ENCODE results near the gene FALEC.

The FALEC gene

DNA sequence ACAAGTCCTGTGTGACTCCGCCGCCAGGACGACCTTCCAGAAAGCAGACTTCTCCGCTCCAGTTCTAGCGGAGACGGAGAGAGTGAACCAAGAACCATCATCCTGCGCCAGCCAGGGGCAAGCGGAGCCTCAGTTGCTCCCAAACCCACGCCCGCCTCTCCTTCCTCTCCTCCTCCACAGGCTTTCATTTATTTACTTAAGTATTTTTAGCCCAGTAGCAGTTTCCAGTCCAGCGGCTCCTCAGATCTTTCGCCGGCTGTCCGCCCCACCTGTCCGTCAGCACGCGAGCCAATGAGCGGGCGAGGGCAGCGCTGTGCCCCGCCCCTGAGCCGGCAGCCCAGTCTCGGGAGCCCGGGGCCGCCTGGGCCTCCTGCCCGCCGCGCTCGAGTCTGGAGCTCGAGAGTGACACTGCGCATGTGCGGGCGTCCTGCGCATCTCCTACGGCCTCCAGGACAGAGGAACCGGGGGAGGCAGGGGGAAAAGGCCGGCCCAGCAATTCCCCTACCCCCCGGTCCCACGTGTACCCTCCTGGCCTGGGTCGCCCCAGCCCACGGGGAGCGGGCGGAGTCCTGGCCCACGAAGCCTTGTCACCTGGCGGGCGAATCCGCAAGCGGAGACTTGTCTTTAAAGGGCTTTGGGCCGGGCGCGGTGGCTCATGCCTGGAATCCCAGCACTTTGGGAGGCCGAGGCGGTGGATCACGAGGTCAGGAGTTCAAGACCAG, at the start of gene FALEC:
FALEC (plus strand) TSS at position 425 of the 722 bp plus-strand sequence.
- peak; percentile 92 for DNase-seq

DNA sequence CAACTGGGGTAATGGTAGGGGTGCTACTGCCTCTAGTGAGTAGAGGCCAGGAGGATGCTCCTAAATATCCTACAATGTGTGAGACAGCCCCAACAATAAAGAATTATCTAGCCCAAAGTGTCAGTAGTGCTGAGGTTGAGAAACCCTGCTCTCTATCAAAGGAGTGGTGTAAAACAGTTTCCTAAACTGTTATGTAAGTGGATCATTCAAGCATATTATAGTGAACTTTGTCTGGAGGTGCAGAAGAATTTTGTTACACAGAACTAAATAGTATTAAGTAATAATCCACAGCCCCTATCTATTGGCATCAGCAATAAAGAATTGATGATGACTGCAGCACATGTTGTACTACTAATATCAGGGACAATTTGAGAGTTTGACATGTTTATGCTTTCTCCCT, 48.6 kb upstream of the FALEC start:
- no peak for DNase-seq

DNA sequence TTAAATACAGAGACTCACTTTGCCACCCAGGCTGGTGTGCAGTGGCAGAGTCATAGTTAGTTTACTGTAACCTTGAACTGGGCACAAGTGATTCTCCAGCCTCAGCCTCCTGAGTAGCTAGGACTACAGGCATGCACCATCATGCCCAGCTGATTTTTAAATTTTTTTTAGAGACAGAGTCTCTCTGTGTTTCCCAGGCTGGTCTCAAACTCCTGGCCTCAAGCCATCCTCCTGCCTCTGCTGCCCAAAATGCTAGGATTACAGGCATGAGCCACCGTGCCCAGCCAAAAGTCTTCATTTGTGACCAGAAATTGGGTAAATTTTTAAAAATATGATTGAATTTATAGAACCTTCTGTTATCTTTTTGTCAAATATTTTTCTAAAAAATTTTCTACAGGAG, 46.3 kb upstream of the FALEC start:
- DNase-seq, result no peak

DNA sequence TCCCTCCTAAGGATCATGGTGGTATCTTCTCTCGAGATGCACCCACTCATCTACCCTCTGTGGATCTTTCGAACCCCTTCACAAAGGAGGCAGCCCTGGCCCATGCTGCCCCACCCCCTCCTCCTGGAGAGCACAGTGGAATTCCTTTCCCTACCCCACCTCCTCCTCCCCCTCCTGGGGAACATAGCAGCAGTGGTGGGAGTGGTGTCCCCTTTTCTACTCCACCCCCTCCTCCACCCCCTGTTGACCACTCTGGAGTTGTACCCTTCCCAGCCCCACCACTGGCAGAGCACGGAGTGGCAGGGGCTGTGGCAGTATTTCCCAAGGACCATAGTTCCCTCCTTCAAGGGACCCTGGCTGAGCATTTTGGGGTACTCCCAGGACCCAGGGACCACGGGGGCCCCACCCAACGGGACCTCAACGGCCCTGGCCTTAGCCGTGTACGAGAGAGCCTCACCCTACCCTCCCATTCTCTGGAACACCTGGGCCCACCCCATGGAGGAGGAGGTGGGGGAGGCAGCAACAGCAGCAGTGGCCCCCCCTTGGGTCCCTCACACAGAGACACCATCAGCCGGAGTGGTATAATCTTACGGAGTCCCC, 42.9 kb upstream of the FALEC start:
- no peak for DNase-seq

DNA sequence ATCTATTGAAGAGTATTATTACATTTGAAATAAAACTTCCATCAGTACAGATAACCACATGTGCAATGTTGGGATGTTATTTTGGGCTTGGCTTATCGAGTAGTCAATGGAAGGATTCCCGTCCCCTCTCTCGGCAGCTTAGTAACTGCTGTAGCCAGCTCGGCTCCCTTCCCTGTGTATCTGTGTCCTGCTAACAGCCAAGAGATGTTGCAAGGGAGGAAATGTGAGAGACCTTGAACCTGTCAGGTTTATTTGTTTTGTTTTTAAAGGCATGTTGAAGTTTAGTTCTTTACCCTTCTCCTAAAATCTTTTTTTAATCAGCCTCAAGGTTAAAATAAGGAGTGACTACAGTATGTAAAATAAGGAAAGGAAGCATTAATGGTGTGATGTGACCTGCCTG, 41.9 kb upstream of the FALEC start:
- no peak for DNase-seq

DNA sequence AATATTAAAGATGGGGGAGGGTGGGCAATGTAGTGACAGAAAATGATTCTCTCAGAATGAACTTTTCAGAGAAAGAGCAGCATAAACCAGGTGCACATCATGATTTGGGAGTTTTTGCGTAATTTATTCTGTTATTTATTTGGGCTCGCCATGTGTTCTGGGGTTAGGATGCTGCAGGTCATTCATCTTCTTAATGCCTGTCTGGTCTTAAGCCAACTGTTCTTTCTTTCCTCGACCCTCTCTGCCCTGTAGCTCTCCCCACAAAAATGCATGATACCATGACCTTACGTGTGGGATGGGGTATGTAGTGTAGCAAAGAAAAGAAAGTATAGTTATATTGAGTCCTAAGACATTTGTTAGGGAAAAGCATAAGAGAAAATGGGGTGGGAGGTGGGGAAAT, 40.7 kb upstream of the FALEC start:
- DNase-seq, result no peak

DNA sequence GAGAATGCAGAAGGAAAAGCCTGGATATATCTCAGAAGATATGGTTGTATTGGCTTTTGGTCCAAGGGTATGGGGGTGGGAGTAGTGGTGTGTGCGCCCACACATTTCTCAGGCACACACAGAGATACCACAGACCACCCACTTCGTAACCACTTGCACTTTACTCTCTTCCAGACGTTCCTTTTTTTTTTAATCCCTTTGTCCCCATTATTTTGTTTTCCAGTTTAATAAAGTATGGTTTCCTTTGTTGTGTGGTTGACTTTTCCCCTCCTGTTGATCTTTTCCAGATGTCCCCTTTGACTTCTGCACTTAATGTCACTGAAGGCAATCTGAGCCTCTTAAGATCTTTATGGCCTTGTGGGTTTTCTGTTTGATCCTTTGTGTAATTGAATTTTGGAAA, 38.8 kb upstream of the FALEC start:
- DNase-seq, result no peak

DNA sequence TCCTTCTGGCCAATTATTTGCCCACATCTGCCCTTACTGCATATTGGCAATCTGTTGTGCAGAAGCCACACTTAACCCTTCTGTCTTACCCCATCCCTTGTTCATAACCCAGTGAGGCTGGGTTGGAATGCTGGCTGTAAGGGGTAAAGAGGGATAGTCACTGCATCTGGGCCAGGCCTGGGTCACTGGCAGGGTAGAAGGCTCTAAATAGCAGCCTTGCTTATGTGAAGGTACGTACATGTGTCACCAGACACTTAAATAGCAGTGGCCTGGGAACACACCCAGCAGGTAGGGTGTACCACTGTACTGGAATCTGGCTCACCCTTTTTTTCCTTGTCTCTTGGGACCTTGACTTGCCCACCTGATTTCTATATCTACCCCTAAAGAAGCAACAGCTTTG, 38.2 kb upstream of the FALEC start:
- no peak for DNase-seq

DNA sequence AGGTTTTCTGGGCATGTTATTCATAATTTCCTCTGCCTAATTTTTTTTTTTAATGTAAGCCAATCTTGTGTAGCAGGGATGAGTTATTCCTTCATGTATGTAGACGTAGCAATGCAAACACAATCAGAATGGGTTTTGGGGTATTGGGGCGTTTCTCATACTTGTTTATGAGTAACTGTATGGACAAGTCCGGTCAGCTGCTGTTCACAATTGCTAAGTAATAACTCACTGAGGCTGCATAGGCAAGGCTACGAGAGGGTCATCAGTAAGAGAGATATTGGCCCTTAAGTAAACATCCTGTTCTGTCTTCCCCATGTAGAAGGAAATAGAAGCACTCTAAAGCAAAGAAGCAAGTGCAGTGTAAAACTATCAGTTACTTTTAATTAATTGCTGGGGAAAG, 37.8 kb upstream of the FALEC start:
- no peak for DNase-seq

DNA sequence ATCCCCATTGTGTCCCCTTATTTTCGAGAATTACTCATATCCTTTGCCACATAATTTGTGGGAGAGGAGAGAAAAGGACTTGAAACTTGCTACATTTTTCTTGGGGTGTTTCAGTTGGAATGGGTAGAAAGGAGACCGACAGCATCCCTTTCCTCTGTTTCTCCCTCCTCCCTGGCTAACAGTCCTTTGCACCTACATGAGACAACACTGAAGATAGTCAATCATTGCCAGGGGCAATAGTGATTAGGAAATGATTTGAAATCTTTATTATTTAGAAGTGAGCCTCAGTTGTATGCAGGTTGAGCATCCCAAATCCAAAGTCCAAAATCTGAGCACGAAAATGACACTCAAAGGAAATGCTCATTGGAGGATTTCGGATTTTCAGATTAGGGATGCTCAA, 36.2 kb upstream of the FALEC start:
- DNase-seq, result no peak

DNA sequence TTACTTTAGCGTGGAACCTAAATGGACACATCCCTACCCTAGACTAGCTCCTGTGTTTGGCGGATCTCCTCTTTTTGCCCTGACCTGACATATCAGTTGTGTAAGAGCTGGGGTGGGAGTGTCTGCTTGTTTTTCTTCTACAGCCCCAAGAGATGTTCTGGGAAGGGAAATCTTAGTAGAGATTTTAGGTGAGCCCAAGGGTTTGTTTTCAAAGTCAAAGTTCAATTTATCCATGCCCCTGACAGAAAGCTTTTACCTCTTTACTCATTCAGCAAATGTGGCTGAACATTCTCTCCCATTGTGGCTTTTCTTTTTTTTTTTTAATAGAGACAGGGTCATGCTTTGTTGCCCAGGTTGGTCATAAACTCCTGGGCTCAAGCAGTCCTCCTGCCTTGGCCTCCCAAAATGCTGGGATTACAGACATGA, 35.6 kb upstream of the FALEC start:
- no peak for DNase-seq

DNA sequence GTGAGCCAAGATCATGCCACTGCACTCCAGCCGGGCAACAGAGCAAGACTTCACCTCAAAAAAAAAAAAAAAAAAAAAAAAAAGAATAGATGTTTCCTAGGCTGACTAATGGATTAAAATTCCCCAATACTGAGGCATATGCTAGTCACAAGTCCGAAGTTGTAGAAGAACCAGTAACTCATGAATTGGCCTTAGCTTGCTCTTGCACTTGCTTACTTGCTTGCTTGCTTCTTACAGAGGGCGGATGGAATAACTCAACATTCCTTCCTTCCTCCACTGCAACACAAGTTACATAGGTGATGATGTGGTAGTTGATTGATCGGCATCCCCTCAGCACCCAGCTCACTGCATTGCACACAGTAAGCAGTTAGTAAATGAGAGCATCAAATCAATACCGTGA, 31.1 kb upstream of the FALEC start:
- no peak for DNase-seq

DNA sequence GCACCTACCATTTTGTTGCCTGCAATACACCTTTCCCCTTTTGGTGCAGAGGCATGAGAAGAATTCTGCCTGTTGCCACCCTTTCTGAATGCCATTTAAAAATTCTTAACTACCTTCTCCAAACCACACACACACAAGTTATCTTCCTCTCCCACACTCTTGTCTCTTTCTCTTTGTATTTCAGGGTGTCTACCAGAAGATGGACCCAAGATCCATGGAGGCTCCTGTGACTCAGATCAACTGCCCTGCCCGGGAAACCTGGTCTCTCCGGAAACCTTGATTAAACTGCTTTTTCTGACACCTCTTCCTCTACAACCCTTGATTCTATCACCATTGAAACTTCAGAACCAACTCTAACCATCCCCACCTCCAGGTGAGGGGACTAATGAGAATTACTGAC, 30.7 kb upstream of the FALEC start:
- no peak for DNase-seq

DNA sequence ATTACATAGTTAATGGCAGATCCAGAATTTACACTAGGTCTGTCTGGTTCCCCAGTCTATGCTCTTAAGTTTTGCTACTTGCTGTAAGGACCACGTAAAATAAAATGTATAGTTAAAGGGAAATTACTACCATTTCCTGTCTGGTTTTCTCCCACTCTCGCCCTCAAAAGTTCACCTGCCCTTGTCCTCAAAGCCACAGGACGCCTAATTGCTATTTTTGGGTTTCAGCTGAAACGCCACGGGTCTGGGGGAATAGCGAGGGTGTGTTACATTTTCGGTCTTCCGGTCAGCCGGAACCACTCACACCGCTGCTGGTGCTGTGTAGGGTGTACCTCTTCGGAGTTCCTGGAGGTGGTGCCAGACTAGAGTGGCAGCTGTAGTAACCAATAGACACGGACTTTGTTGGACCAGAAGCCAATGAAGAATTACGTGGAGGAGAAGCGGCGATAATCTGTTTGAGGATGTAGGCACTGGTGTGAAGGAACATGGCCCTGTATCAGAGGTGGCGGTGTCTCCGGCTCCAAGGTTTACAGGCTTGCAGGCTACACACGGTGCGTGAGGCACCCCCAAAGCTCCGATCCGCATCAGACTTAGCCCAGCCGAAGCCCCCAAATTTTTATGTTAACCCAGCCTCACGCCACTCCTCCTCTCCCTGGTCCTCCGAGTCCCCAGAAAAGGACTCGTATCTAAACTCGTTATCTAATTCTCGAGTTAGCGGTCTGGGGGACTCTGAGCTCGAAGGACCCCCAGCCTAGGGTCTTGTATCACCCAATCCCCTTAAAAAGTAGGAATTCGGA, 28.4 kb upstream of the FALEC start, which contains the start of gene TARS2:
TARS2 (plus strand) TSS at position 454 of the 797 bp plus-strand sequence; CDS start at position 486, 32 bp downstream.
- DNase-seq, result peak; percentile 98

DNA sequence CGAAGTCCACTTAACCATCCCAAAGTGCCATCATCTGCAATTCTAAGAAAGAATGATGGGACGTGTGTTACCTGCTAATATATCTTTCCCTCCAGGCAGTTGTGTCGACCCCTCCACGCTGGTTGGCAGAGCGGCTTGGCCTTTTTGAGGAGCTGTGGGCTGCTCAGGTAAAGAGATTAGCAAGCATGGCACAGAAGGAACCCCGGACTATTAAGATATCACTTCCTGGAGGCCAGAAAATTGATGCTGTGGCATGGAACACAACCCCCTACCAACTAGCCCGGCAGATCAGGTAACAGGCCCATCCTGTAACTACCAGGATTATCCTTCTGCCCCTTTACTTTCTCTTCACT, 27.8 kb upstream of the FALEC start:
- no peak for DNase-seq

DNA sequence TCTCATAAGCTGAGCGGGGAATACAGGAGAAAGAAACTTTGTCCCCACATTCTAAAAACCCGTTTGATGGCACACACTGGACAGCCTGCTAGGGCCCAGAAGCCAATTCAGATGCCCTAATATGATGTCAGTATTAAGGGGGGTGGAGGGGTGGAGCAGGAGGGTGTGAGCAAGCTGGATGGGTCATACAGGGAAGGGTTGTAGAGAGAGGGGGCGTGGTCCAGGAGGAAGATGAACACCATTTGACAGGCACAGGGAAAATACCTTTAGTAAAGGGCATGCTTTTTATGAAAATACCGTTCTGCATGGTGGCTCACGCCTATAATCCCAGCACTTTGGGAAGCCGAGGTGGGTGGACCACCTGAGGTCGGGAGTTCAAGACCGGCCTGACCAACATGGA, 22.4 kb upstream of the FALEC start:
- no peak for DNase-seq

DNA sequence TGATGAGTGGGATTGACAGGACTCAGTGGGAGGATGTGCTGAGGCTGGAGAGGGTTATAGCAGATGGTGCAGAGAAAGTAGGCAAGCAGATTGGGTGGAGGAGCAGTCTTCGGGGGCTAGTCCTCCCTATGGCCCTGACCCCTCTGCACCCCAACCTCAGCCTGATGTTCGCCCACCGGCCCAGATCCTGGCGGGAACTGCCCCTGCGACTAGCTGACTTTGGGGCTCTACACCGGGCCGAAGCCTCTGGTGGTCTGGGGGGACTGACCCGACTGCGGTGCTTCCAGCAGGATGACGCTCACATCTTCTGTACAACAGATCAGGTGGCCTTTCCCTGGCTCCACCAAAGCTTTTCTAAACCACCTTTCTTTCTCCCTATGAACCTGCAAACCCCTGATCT, 17.2 kb upstream of the FALEC start:
- no peak for DNase-seq

DNA sequence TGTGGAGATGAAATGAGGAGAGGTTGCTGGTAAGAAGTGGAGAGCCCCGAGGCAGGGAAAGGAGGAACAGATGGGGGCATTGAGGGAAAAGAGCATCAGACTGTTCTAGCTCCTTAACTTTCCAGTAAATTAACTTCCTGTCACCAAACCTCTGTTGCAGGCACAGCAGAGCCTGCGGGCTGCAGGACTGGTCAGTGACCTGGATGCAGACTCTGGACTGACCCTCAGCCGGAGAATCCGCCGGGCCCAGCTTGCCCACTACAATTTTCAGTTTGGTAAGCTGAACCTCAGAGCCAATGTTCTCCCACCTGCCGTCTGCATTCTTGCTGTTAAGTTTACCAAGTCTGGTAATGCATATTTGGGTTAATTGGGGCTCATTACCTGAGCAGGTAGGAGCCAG, 10.1 kb upstream of the FALEC start:
- DNase-seq, result no peak

DNA sequence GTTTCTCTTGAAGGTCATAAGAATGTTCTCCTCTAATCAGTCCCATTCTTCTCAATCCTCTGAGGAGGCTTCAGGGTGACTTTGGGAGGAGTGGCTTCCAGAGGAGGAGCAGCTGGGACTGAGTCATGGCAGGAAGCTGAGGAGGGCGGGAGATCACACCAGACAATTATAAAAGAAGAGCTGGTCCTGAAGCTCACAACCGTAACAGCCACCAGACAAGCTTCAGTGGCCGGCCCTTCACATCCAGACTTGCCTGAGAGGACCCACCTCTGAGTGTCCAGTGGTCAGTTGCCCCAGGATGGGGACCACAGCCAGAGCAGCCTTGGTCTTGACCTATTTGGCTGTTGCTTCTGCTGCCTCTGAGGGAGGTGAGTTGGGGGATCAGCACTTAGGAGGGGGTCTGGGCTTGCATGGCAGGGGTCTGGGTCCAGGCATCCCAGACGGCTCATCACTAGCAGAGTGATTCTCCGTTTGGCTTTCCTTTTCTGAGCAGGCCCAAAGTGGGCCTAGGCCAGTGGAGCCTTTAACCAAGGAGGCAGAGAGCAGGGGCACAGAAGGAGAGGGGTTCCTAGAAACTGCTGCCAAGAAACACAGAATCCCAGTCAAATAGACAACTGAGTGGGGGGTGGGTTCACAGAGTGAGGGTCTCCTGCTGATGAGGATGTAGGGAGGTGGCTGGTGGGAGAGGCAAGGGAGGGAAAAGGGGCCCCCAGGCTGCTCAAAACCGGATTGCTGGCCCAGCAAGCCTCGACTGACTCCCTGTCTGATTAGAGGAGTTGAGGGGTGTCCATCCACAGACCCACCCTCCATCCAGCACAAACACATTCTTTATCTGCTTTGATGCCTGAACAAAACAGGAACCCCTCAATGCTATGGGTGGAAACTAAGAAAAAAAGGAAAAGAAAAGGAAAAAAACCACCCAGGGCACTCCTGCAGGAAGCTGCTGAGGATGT, 7.4 kb upstream of the FALEC start, which contains the start of gene ECM1:
ECM1 (plus strand) TSS at position 198 of the 953 bp plus-strand sequence; CDS start at position 299, 101 bp downstream.
- no peak for DNase-seq

DNA sequence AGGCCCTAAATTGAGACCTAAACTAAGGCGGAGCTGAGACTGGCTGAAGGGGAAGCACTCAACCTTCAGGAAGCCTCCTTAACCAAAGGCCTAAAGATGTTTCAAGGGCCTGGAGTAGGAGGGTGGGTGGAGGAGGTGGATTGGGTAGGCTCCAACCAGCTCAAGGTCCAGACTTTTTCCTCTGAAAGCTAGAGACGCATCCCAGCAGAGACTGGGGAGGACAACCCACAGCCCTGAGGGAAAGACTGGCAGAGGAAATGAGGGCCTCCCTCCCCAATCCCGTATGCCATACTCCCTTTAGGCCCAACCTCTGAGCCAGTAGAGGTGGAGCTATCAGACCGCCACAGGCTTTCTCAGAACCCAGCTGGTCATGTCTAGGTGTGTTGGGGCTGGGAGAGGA, 6.6 kb upstream of the FALEC start:
- no peak for DNase-seq

DNA sequence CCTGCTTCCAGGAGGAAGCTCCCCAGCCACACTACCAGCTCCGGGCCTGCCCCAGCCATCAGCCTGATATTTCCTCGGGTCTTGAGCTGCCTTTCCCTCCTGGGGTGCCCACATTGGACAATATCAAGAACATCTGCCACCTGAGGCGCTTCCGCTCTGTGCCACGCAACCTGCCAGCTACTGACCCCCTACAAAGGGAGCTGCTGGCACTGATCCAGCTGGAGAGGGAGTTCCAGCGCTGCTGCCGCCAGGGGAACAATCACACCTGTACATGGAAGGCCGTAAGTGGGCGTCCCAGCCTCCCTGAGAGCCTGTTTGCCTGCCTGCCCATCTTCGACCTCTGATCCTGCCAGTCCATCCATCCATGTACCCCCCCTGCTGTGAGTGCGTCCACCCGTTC, 4.0 kb upstream of the FALEC start:
- no peak for DNase-seq

DNA sequence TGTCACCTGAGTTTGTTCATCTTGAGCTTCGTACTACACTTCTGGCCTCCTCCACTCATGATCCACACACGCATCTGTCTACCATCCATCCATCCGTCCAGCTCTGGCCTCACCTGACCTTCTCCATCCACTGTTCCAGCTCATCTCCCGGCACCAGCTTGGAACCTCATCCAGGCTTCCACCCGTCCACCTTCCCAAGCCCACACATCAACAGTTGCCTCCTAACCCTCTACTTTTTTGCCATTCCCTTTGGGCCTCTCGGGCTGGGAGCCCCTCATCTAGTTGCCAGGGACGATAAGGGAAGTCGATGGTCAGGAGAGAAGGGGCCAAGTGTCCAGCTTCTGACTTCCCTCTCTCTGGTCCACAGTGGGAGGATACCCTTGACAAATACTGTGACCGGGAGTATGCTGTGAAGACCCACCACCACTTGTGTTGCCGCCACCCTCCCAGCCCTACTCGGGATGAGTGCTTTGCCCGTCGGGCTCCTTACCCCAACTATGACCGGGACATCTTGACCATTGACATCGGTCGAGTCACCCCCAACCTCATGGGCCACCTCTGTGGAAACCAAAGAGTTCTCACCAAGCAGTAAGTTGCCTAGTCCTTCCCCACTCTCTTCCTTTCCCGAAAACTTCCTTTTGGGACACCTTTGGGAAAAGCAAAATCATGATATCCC, 3.4 kb upstream of the FALEC start:
- DNase-seq, result no peak
